ENCODE measurements around the gene FGB. TPM values are rescaled to one million over a fixed set of nuclear protein-coding genes. Genes with fewer than 3 reads are reported as not detected.
A peak's percentile ranks its signal among the peaks of the same experiment; 100 is the strongest.

Gene FGB
- total RNA-seq, 6 experiments from 2014 or later = not detected

DNA sequence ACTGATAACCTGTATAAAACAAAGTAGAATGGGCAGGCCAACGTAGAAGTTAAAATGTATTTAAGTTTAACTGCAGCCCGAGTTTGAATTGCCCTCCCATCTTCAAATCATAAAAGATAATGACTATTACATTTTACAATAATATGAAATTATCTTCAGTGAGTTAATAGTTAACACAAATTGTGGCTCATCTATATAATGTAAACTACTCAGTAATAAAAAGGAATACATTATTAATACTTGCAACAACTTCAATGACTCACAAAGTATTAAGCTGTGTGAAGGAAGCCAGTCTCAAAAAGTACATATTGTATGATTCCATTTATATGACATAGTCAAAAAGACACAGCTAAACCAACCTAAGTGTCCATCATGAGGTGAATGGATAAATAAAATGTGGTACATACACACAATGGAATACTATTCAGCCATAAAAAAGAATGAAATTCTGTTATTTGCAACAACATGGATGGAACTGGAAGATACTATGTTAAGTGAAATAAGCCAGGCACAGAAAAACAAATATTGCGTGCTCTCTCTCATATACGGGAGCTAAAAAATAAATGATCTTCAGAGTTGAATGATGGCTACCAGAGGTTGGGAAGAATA, 20.4 kb upstream of the FGB start:
- H3K9me3 Mint-ChIP-seq = no peaks in the 10 kb centered on the region
- no peak for DNase-seq
- H3K4me1 Mint-ChIP-seq (ENCODE audit: low read depth) = no peaks in the 10 kb centered on the region
- H3K4me3 Mint-ChIP-seq = no peak overlapping the region
- H3K27ac Mint-ChIP-seq = no peak overlapping the region
- H3K27me3 Mint-ChIP-seq (ENCODE audit: insufficient read depth) = no peaks in the 10 kb centered on the region
- TF ChIP-seq, protein P1, sequence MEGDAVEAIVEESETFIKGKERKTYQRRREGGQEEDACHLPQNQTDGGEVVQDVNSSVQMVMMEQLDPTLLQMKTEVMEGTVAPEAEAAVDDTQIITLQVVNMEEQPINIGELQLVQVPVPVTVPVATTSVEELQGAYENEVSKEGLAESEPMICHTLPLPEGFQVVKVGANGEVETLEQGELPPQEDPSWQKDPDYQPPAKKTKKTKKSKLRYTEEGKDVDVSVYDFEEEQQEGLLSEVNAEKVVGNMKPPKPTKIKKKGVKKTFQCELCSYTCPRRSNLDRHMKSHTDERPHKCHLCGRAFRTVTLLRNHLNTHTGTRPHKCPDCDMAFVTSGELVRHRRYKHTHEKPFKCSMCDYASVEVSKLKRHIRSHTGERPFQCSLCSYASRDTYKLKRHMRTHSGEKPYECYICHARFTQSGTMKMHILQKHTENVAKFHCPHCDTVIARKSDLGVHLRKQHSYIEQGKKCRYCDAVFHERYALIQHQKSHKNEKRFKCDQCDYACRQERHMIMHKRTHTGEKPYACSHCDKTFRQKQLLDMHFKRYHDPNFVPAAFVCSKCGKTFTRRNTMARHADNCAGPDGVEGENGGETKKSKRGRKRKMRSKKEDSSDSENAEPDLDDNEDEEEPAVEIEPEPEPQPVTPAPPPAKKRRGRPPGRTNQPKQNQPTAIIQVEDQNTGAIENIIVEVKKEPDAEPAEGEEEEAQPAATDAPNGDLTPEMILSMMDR (IDR thresholded peaks at IDR 0.05) = no peak
- peaks cover 45% of the 10 kb centered on the region for H3K36me3 Mint-ChIP-seq (ENCODE audit: low read depth)

DNA sequence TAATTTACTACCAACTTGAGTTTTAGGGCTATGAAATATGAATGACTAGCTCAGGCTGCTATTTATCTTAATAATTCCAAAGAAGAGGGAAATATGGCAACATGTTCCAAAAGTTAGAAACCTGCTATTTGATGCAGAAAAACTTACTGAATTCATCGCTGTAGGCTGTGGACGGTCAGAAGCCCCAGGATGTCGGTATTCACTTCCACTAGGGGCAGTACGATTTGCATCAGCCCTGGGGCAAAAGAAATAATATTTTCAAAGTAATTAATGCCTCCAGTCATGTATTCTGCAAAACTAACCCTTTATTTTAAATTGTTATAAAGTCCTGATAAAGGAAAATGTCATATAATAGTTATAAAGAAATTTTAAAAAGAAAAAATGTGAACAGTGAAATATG, 17.1 kb upstream of the FGB start:
- DNase-seq = no peak
- peaks cover 42% of the 10 kb centered on the region for H3K36me3 Mint-ChIP-seq (ENCODE audit: low read depth)
- H3K27me3 Mint-ChIP-seq (ENCODE audit: insufficient read depth) = no peaks in the 10 kb centered on the region
- peaks cover 14% of the 10 kb centered on the region for H3K4me1 Mint-ChIP-seq (ENCODE audit: low read depth)
- no peak overlapping the region for H3K4me3 Mint-ChIP-seq
- TF ChIP-seq, protein P1 (IDR thresholded peaks at IDR 0.05) = peak; percentile 53
- no peaks in the 10 kb centered on the region for H3K9me3 Mint-ChIP-seq
- H3K27ac Mint-ChIP-seq = no peak overlapping the region

DNA sequence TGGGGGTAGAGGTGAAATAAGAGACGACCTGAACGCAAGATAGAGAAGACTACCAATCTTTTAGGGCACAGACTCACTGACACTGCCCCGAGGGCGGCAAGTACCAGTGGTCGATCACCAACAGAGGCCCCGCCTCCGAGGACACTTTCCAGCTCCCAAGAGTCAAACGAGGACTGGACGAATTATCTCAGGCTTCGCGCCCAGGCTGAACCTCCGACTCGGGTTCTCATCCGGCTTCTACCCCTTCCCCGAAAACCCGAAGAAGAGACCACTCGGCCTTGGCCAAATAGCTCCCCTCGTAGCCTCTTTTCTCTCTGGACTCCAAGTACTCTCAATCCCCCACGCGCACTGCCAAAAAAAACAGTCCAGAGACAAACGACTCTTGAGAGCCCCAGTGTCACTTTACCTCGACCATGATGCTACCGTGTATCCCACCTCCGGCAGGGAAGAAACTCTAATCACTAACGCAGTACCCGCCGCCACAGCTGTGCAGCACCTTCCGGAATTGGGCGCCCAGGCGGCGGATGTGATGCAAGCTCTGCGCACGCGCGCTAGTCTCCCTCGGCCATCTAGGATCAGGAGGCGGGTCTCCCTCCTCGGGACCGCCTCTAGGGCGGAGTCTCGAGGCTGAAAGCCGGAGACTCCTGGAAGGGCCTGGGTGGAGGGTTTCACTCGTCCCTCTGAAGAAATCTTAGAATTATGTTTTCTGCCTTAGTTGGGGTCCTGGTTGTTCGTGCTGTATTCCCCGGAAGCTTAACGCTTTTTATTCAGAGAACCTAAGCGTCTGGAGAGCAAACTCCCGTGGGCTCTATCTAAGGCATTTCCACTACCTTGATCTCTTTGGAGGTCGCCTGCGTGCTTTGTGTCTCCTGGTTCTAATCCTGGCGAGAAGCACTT, 12.7 kb upstream of the FGB start, which contains the start of gene PLRG1:
Gene PLRG1 (minus strand): TSS at position 507 of the 897 bp plus-strand sequence. CDS start 92 bp downstream, at position 415.
- peaks cover 20% of the 10 kb centered on the region for H3K4me1 Mint-ChIP-seq (ENCODE audit: low read depth)
- H3K9me3 Mint-ChIP-seq = no peaks in the 10 kb centered on the region
- peaks cover 15% of the 10 kb centered on the region; the same call in 1 of the 2 replicates for H3K36me3 Mint-ChIP-seq (ENCODE audit: low read depth)
- DNase-seq = peak; percentile 93
- H3K27me3 Mint-ChIP-seq (ENCODE audit: insufficient read depth) = peaks cover 1% of the 10 kb centered on the region; the same call in 1 of the 2 replicates
- H3K4me3 Mint-ChIP-seq = peak within 1 kb of the TSS; percentile 97
- H3K27ac Mint-ChIP-seq = peak within 1 kb of the TSS; percentile 93
- TF ChIP-seq, protein P1 (IDR thresholded peaks at IDR 0.05) = no peak

DNA sequence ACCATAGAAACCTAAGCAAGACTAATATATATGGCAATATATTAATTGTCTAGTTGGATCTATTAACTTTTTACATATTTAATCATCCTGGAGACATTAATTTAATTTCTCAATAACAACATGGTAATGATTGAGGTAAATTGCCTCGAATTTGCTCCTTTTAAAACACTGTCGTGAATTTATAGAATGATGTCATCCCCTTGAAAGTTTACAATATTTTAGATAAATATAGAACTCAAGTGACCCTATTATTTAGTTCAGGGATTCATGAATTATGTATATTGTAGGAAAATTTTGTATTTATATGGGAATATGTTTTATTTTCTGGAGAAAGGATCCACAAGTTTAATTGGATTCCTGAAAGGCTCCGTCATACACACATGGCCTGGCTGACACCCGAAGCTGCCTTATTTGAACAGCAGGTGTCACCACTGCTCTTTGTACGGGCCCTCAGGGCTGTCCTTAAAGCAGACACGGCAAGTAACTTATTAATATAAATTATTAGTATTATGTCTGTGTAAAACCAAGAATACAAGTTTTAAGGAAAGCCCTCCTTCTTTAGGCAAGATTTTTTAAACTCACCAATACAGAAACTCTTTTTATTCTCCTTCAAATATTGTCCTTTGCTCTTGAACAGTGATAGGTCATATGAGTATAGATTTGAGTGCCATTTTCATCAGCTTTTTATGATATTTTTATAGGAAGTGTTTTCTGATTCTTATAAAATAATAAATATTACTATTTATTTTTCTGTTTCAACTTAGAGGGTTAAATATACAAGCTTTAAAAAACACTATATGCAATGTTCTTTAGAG, 10.7 kb upstream of the FGB start:
- Mint-ChIP-seq H3K27ac (no peak overlapping the region), H3K4me1 (ENCODE audit: low read depth) (peaks cover 20% of the 10 kb centered on the region), H3K27me3 (ENCODE audit: insufficient read depth) (peaks cover 1% of the 10 kb centered on the region; the same call in 1 of the 2 replicates)

DNA sequence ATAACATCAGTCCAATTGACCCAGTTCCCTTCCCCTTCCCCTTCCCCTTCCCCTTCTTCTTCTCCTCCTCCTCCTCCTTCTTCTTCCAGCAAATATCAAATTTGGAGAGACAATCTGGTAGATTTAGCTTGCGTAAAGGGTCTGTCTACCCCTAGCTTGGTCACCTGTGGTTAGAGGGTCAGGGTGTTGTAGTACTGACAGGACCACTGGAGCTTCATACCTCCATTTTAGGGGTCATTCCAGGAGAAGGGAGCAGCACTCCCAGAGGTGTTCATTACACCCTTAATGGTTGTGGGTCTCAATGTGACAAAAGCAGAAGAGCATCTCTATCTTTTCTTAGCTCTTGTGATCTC, 3.7 kb upstream of the FGB start:
- Mint-ChIP-seq H3K4me1 (ENCODE audit: low read depth) (peaks cover 13% of the 10 kb centered on the region), H3K4me3 (no peak overlapping the region)

More for the DNA sequence above, 10.7 kb upstream of the FGB start:
- TF ChIP-seq, protein P1 (IDR thresholded peaks at IDR 0.05) = peak; percentile 84
- peaks cover 11% of the 10 kb centered on the region; the same call in 1 of the 2 replicates for H3K36me3 Mint-ChIP-seq (ENCODE audit: low read depth)
- H3K4me3 Mint-ChIP-seq = no peak overlapping the region
- peak; percentile 79 for DNase-seq
- H3K9me3 Mint-ChIP-seq = no peaks in the 10 kb centered on the region

More for the DNA sequence above, 3.7 kb upstream of the FGB start:
- DNase-seq = no peak
- no peaks in the 10 kb centered on the region; the same call in 1 of the 2 replicates for H3K27me3 Mint-ChIP-seq (ENCODE audit: insufficient read depth)
- no peaks in the 10 kb centered on the region for H3K9me3 Mint-ChIP-seq
- TF ChIP-seq, protein P1 (IDR thresholded peaks at IDR 0.05) = no peak
- H3K27ac Mint-ChIP-seq = no peak overlapping the region
- H3K36me3 Mint-ChIP-seq (ENCODE audit: low read depth) = no peaks in the 10 kb centered on the region
